GM23248 (cell line): ENCODE results near the gene CRACR2A. TPM values are rescaled to one million over a fixed set of nuclear protein-coding genes. Genes with fewer than 3 reads are reported as not detected.
A peak's percentile ranks its signal among the peaks of the same experiment; 100 is the strongest.

Source experiments
- DNase-seq: peaks from one replicate; pipeline ENCODE4 v3.0.0-alpha.2; 2015
- H2AFZ ChIP-seq: fragments of 200-600 bp; sonication (generic); 2 replicates; pipeline ENCODE4 v1.6.1; 2016; ENCODE audit warnings: antibody characterized with exemption
- H3F3A ChIP-seq: fragments of 200-600 bp; sonication (generic); 2 replicates; pipeline ENCODE4 v1.6.1; 2016; ENCODE audit warnings: mild to moderate bottlenecking, antibody characterized with exemption, mixed run types; ENCODE audit not compliant: insufficient read depth
- H3K27ac ChIP-seq: fragments of 200-600 bp; sonication (generic); 2 replicates; pipeline ENCODE4 v1.5.1; 2016; ENCODE audit warnings: mild to moderate bottlenecking
- H3K27me3 ChIP-seq: fragments of 200-600 bp; sonication (generic); replicated peaks from 2 replicates; pipeline ENCODE4 v1.6.1; 2016; ENCODE audit warnings: mild to moderate bottlenecking; ENCODE audit not compliant: insufficient read depth
- H3K36me3 ChIP-seq: fragments of 200-600 bp; sonication (generic); 2 replicates; pipeline ENCODE4 v1.6.1; 2016; ENCODE audit warnings: low read depth, mild to moderate bottlenecking
- H3K4me1 ChIP-seq: fragments of 200-600 bp; sonication (generic); 2 replicates; pipeline ENCODE4 v1.6.1; 2016; ENCODE audit warnings: mild to moderate bottlenecking; ENCODE audit not compliant: insufficient read depth
- H3K4me2 ChIP-seq: fragments of 200-600 bp; sonication (generic); one replicate; pipeline ENCODE4 v1.6.1; 2016; ENCODE audit warnings: mild to moderate bottlenecking; ENCODE audit not compliant: unreplicated experiment
- H3K4me3 ChIP-seq: fragments of 200-600 bp; sonication (generic); 2 replicates; pipeline ENCODE4 v1.5.1; 2016; ENCODE audit warnings: mild to moderate bottlenecking
- H3K79me2 ChIP-seq: fragments of 200-600 bp; sonication (generic); 2 replicates; pipeline ENCODE4 v1.6.1; 2016; ENCODE audit warnings: mild to moderate bottlenecking; ENCODE audit not compliant: insufficient read depth
- H3K9ac ChIP-seq: fragments of 200-600 bp; sonication (generic); 2 replicates; pipeline ENCODE4 v1.6.1; 2016; ENCODE audit warnings: mild to moderate bottlenecking
- H3K9me2 ChIP-seq: fragments of 200-600 bp; sonication (generic); 2 replicates; pipeline ENCODE4 v1.6.1; 2016; ENCODE audit warnings: mixed run types, mild to moderate bottlenecking, moderate library complexity; ENCODE audit not compliant: insufficient read depth
- H3K9me3 ChIP-seq: fragments of 200-600 bp; sonication (generic); one replicate; pipeline ENCODE4 v1.6.1; 2017; ENCODE audit warnings: low read depth
- H4K20me1 ChIP-seq: fragments of 200-600 bp; sonication (generic); 2 replicates; pipeline ENCODE4 v1.6.0; 2016; ENCODE audit not compliant: insufficient read depth
- EZH2 ChIP-seq: fragments of 200-600 bp; sonication (generic); IDR thresholded peaks from 2 replicates; pipeline ENCODE4 v1.6.1; 2018; ENCODE audit warnings: antibody characterized with exemption, mild to moderate bottlenecking; ENCODE audit not compliant: insufficient read depth, poor library complexity, severe bottlenecking
- EZH2phosphoT487 ChIP-seq: fragments of 200-600 bp; sonication (generic); IDR thresholded peaks from 2 replicates; pipeline ENCODE4 v1.6.1; 2018; ENCODE audit warnings: antibody characterized with exemption, moderate library complexity, mild to moderate bottlenecking, low read depth; ENCODE audit not compliant: insufficient read depth
- WGBS, 2 experiments: methylation state at CpG; one replicate each; pipeline ENCODE4 v1.1.6; 2015 to 2017; ENCODE audit warnings: low lambda C conversion rate in 2 of 2, low coverage in 1 of 2; ENCODE audit errors: missing lambda C conversion rate in 2 of 2; 5-methylcytosine and 5-hydroxymethylcytosine counted together
- in situ Hi-C: fragments of 300-500 bp; cut with MboI; formaldehyde crosslinking; loops from 2 replicates; pipeline ENCODE4 v1.15.0; 2020
- polyA plus RNA-seq: library from polyadenylated mRNA; unstranded; fragments of >200 nt; fragmentation: Nextera tagmentation; extraction: Ambion mirVana; gene quantifications from 2 replicates; pipeline ENCODE4 v1.2.1, GENCODE V29; 2016
- total RNA-seq: library from RNA; depleted of rRNA; stranded (reverse); fragments of >200 nt; shearing (Covaris generic); gene quantifications from 2 replicates; pipeline ENCODE4 v1.2.3, GENCODE V29; 2014

Gene CRACR2A
- total and polyA plus RNA-seq, 2 experiments from 2014 or later, result 1.9 to 2.5 TPM

DNA sequence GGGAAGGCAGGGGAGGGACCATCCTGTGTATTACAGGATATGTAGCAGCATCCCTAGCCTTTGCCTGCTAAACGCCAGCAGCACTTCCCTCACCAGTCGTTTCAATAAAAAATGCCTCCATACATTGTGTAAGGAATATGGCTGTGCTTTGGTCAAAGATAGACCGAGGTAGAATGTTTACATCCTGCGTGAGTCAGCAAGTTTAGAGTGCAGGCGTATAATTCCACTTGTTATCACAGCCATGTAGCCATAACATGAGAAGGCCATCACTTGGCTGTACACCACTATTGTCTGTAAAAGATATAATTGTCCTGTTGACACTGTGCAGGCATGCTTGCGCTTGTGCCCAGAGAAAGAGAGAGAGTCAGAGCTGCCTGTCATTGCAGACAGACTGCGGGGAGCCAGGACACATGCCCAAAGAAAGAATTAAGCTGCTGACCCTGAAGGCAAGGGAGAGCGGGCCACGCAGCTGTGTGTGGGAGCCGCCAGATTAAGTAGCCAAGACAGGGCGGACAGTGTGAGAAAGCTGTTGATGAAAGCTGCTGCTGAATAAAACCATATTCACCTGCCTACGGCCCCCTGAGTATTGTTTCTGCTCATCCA lies 68.4 kb downstream of the CRACR2A start:
- no peaks in the 10 kb centered on the region for H3K36me3 ChIP-seq
- no peak for DNase-seq
- H3K9ac ChIP-seq, result no peak overlapping the region
- H3K27me3 ChIP-seq, result no peaks in the 10 kb centered on the region
- no peak overlapping the region for H2AFZ ChIP-seq
- H3K4me2 ChIP-seq, result no peak overlapping the region
- H3K79me2 ChIP-seq, result no peaks in the 10 kb centered on the region
- in situ Hi-C loops, result no loop called here
- H3K4me1 ChIP-seq, result no peaks in the 10 kb centered on the region
- no peak overlapping the region for H3K4me3 ChIP-seq
- H3K9me3 ChIP-seq, result no peaks in the 10 kb centered on the region
- 86 to 89% methylated on average over 12 of the region's 12 CpGs for WGBS, 2 experiments
- no peak overlapping the region for H3K27ac ChIP-seq
- no peaks in the 10 kb centered on the region for H3K9me2 ChIP-seq
- H3F3A ChIP-seq, result no peaks in the 10 kb centered on the region
- H4K20me1 ChIP-seq, result no peaks in the 10 kb centered on the region
- TF ChIP-seq EZH2phosphoT487, result no peak
- no peak for TF ChIP-seq EZH2

DNA sequence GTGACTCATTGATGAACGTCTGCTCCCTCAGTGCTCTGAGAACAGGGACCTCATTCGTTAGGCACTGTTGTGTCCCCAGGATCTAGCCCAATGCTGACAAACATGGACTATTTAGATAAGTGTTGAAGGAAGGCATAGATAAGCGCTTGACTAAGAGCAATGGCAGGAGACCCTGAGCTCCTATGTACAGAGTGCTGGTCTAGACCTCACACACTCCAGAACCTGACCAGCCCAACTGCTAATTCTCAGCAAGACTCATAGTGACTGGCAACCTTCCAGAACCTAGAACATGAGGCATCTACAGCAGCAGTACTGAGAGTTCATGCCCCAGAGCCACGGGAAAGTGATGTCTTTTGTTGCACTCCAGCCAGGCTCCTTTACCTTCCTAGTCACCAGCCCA lies 69.2 kb downstream of the CRACR2A start:
- in situ Hi-C loops, result no loop called here
- no peaks in the 10 kb centered on the region for H3K79me2 ChIP-seq
- no peaks in the 10 kb centered on the region for H3K9me2 ChIP-seq
- H3K27me3 ChIP-seq, result no peaks in the 10 kb centered on the region
- H3K4me2 ChIP-seq, result no peak overlapping the region
- WGBS, 2 experiments, result 67 to 72% methylated on average over 4 of the region's 4 CpGs
- H3K36me3 ChIP-seq, result no peaks in the 10 kb centered on the region
- no peak overlapping the region for H2AFZ ChIP-seq
- no peaks in the 10 kb centered on the region for H4K20me1 ChIP-seq
- H3F3A ChIP-seq, result no peaks in the 10 kb centered on the region
- TF ChIP-seq EZH2 (no peak), EZH2phosphoT487 (no peak)
- H3K4me1 ChIP-seq, result no peaks in the 10 kb centered on the region
- DNase-seq, result peak; percentile 64
- no peak overlapping the region for H3K4me3 ChIP-seq
- H3K9ac ChIP-seq, result no peak overlapping the region
- H3K9me3 ChIP-seq, result no peaks in the 10 kb centered on the region
- no peak overlapping the region for H3K27ac ChIP-seq

DNA sequence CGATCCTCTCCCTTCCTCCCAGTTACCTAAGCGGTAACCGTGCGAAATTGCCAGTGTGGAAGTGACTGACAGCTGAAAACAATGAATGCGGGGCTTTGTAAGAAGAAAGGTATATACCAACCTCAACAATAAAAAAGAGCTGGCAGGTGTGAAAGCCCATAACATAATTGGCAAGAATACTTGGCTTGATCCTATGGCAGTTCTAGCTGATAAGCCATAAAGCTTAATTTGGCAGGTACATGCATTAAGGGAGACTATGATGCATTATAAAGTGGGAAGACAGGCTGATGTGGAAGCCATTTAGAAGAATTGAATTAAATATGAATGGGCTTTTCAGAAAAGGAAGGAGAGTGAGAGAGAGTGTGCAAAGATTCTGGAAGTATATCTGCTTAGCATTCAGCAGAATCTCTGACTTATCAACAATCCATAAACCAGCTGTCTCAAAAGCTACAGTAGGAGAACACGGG lies 71.3 kb downstream of the CRACR2A start:
- TF ChIP-seq EZH2phosphoT487 (no peak), EZH2 (no peak)
- no peak overlapping the region for H3K9ac ChIP-seq
- H3K79me2 ChIP-seq, result no peaks in the 10 kb centered on the region
- H3K27me3 ChIP-seq, result no peaks in the 10 kb centered on the region
- WGBS, 2 experiments, result 95% methylated on average over 6 of the region's 6 CpGs
- no peak overlapping the region for H3K4me3 ChIP-seq
- in situ Hi-C loops, result no loop called here
- H3K4me1 ChIP-seq, result no peaks in the 10 kb centered on the region
- no peak overlapping the region for H3K4me2 ChIP-seq
- no peaks in the 10 kb centered on the region for H3F3A ChIP-seq
- H4K20me1 ChIP-seq, result no peaks in the 10 kb centered on the region
- no peak overlapping the region for H3K27ac ChIP-seq
- no peaks in the 10 kb centered on the region for H3K9me2 ChIP-seq
- no peak overlapping the region for H2AFZ ChIP-seq
- H3K36me3 ChIP-seq, result no peaks in the 10 kb centered on the region
- DNase-seq, result no peak
- no peaks in the 10 kb centered on the region for H3K9me3 ChIP-seq

DNA sequence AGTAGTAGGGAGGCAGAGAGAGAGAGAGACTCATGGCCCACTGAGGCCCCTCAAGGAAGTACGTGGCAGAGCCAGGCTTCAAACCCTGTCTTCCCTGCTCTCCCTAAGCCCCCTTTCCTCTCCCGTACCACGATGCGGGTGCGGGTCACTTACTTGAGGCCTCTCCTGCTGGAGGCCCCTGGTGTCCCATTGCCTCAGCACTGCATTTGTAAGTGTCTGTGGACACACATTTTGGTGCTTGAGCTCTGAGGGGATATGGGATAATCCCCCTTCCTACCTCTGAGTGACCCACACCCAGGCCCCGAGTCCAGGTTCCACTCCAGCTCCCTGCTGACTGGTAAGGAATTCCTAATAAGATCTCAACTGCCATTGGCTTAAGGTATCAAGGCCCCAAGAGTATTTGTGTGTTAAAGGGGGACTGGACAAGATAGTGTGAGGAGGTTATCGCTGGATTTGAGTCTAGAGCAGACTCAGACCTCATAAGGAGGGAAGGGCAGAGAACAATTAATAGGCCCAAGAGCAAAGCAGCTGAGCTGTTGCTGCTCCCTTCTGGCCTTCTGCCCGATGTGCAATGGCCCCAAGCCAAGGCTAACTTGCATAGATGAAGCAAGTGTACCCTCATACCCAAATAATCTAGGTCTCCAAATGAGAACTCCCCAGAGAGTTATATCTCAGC lies 71.9 kb downstream of the CRACR2A start:
- Histone ChIP-seq H3K4me2 (no peak overlapping the region), H3F3A (no peaks in the 10 kb centered on the region), H3K4me3 (no peak overlapping the region), H2AFZ (no peak overlapping the region), H3K79me2 (no peaks in the 10 kb centered on the region), H3K36me3 (no peaks in the 10 kb centered on the region), H3K27me3 (no peaks in the 10 kb centered on the region), H4K20me1 (no peaks in the 10 kb centered on the region), H3K4me1 (no peaks in the 10 kb centered on the region), H3K9me3 (no peaks in the 10 kb centered on the region), H3K27ac (no peak overlapping the region), H3K9me2 (no peaks in the 10 kb centered on the region), H3K9ac (no peak overlapping the region)
- 68 to 73% methylated on average over 8 of the region's 8 CpGs for WGBS, 2 experiments
- in situ Hi-C loops, result no loop called here
- DNase-seq, result no peak
- TF ChIP-seq EZH2 (no peak), EZH2phosphoT487 (no peak)
